Stimulated activated CD8-positive, alpha-beta memory T cell treated with anti-CD3 and anti-CD28 coated beads, Interleukin-4, amount 100 ng/mL, for 24 hours (primary cell): ENCODE measurements around the gene TNIP1.

Experiments
- DNase-seq: peaks from one replicate; pipeline ENCODE4 v3.0.0-alpha.2; 2020; ENCODE audit warnings: low read depth

Gene TNIP1, protein sequence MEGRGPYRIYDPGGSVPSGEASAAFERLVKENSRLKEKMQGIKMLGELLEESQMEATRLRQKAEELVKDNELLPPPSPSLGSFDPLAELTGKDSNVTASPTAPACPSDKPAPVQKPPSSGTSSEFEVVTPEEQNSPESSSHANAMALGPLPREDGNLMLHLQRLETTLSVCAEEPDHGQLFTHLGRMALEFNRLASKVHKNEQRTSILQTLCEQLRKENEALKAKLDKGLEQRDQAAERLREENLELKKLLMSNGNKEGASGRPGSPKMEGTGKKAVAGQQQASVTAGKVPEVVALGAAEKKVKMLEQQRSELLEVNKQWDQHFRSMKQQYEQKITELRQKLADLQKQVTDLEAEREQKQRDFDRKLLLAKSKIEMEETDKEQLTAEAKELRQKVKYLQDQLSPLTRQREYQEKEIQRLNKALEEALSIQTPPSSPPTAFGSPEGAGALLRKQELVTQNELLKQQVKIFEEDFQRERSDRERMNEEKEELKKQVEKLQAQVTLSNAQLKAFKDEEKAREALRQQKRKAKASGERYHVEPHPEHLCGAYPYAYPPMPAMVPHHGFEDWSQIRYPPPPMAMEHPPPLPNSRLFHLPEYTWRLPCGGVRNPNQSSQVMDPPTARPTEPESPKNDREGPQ

DNA sequence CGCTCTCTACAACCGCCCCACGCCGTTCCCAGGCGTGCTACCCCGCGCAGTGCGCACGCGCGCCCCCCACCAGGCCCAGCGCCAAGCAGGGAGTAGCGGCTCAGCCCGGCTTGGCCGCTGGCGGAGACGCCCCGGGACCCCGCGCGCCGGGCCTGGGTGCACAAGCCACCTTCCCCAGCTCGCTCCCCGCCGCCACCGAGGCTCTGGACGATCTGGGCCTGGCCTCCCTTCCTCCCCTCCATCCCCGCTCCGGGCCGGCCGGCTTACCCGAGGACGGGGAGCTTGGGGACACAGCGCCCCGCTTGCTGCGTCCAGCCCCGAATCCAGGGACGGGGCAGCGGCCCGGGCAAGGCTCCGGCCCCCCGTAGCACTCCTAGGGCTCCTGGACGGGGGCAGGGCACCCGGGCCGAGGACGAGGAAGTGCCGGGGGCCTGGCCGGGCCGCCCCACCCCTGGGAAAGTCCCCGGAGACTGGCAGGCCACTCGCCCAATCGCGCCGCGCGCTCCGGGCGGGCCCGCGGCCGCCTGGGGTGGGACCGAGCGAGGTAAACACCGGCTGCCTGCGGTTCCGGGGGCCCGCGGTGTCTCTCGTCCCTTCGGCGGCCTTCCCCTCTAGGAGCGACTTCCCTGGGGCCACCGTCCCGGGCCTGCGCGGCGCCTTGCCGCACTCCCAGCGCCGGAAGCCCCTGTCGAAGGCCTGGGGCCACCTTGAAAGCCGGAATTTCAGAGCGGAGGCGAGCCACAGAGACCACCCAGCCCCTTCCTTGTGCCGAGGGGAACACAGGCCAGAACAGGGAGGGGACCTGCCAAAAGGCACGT is at the start of gene TNIP1:
Gene TNIP1, minus strand, starts transcription at position 422 of the 818 bp plus-strand sequence. CDS start 15,939 bp downstream, outside the sequence.
- DNase-seq, result peak; percentile 94

DNA sequence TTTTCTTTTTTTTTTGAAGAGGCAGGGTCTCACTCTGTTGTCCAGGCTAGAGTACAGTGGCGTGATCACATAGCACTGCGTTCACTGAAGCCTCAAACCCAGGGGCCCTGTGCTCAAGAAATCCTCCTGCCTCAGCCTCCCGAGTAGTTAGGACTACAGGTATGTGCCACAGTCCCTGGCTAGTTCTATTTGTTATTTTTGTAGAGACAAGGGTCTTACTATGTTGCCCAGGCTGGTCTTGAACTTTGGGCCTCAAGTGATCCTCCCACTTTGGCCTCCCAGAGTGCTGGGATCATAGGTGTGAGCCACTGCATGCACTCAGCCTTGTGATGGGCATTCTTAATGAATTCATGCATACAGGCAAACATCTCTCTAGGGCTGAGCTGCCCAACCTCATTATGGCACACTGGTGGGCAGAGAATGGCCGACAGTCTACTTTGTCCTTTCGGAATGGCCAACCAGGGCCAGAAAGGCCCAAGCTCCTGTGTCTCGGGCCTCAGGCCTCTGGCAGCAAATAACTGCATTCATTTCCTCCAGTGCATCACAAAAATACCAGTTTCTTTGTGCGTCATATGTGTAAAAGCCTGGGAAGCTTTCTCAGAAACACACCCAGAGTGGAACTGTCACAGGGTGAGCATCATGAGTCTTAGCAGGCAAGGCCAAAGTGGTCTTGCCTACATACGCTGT is 49.5 kb upstream of the TNIP1 start:
- no peak for DNase-seq

DNA sequence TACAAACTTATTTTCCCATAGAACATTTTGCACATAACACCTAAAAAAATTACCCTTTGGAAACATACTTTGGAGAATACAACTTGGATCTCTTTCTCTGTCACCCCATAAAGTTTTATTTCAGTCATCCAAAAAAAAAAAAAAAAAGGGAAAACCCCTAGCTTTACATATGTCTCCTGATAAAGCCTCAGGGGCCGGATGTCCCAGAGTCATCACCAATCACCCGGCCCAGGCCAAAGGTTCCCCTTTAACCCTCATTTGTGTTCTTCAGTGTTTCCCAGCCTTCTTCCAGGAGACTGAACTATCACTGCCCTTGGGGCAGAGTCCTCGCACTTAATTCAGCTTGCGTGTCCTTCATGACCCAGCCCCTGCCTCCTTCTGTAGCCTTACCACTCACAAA is 48.0 kb upstream of the TNIP1 start:
- DNase-seq, result no peak

DNA sequence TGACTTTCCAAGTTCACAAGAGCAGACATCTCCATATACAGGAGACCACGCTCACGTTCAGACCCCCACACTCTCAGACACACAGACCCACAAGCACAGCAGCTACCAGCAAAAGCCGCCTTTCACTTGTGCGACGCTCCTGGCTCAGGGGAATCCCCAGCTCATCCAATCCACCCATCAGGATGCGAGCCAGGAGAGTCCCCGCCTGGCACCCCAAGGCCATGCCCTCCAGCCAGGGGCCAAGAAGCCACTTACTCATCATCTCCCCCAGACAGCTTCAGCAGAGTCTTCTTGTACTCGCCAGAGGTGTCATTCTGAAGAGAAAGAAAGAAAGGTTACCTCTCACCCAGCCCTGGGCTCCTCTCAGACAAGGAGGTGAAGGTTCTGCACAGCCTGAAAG is 47.1 kb upstream of the TNIP1 start:
- DNase-seq, result no peak

DNA sequence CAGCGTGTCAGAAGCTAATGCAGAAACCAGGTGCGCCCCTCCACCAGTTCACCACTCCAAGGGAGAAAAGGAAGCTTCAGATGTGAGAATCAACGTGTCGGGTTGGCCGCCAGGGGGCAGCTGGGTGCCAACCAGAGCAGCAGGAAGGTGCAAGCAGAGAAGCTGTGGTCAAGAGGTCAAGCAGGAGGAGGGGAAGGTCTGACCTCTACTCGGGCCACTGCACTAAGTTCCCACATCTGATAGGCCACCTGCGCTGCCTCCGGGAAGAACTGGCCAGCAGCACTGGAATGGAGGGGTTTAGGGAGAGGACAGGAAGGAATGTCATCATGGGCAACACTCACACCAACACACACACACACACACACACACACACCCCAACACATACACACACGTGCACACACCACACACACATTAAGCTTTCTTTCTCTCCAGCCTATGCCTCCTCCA is 45.4 kb upstream of the TNIP1 start:
- DNase-seq, result peak; percentile 59

DNA sequence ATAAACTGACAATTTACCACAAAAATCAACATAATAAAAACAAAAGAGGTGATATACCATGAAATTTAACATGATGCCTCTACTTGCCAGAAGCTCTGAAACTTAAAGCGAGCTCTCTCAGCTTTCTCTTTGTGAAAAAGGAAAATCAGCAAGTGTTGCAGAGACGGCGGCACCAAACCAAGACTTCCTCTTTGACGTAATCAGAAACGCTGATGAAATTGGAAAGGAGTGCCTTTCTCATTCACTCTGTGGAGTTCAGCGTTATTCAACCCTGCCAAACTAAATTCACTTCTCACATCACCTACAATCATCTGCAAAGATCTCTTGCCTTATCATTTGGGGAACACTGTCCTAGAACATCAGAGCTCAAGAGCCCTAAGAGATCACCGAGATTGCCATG is 44.6 kb upstream of the TNIP1 start:
- DNase-seq, result no peak

DNA sequence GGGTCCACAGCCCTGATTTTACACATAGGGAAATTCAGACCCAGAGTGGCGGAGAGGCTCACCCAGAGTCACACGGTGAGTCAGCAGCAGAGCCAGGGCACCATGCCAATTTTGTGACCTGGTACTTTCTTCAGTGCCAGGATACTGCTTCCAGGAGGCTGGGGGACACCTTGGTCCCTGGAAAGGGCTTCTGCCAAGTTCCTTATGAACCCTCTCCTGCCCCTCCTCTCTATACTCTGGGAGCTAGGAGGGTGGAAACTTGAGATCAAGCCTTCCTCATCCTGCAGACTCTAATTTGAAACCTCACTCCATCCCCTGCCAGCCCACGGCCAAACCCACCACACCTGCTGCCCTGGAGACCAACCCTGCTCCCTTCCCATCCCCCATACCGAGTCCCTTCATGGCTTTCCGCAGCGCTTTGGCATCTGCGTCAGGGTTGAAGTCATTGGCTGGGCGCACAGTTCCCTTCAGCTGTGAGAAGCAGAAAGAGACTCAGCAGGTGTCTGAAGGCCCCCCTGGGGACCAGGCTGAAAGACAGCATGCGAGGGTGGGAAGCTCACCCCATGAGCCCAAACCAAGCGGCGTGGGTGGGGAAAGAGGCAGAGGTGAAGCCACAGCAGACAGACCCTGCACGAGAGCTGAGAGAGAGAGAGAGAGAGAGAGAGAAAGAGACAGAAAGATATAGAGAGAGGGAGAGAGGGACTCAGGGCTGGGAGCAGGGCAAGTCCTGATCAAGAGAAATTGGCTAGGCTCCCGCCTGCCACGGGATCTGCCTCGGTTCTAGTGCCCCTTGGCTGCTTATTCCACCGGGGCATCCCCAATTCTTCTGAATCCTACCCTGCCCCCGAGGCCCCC is 43.3 kb upstream of the TNIP1 start:
- DNase-seq, result peak; percentile 67

DNA sequence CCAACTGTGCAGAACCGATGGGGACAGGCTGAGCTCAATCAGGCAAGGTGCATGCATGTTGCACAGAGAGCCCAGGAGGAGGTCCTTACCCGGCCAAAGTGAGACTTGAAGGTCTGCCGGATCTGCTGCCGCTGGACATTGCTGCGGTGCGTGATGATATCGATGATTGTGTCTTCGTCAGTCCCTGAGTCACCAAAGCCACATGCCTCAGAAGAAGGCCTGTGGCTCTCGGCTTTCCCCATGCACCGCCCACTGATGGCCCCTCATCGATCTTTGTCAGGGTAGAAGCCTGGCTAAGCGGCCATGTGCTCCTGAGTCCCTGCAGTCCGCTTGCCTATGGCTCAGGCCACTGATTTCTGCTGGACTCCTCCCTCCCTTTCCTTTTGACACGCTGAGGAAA is 42.0 kb upstream of the TNIP1 start:
- no peak for DNase-seq

DNA sequence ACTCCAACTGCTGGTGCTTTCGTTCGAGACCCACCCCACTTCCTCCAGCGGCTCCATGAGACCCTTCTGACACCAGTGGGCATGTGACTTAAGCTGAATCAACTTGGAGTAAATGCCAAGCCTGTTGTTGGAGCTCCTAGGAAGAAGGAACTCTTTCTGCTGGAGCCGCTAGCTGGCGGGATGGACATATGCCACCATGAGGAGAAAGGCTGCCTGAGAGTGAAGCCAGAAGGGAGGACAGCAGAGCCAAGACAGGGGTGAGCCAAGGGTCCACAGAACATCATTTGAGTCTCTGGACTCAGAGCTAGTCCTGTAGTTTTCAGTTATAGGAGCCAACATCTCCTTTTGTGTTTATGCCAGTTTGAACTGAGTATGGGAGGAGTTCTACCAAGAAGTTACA is 40.8 kb upstream of the TNIP1 start:
- no peak for DNase-seq

DNA sequence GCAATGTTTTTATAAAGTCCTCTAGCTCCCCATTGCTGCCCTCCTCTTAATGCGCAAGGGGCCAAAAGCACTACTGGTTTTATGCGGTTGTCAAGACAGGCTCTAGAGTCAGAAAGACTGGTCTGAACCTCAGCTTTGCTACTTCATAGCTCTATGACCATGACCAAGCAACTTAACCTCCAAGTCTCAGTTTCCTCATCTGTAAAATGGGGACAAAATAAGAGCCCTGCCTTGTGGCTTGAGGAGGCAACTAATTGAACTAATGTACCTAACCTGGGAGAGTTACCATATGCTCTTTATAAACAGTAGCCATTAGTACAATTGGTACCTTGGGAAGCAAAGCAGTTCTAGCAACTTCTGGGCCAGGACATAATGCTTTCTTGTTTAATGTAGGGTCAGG is 40.3 kb upstream of the TNIP1 start:
- no peak for DNase-seq

DNA sequence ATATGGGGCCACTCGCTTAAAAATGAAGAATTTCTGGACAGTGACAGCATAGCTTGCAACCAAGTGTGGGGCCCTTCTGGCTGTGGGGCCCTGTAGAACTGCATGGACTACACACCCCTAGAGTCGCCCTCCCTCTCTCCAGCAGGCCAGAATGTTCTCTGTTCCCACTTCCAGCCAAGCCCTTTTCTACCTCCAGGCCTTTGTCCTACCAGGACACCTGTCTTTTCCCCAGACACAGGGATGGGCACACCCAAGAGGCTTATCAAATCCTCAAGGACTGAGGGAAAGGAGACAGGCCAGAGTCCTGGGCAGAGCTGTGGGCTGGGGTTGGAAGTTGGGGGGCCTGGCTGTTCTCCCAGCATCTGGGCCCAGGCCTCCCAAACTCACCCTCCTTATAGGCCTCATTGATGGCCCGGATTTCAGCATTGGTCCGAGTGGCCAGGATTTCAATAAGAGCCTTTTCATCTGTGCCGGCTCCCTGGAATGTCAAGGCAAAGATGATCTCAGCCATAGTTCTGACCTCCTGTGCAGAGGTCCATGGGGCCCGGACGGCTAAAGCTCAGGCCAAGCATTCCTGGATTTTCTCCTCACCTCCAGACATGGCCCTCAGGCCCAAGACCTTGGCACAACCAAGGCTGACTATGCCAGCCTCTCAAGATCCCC is 38.2 kb upstream of the TNIP1 start:
- DNase-seq, result no peak

DNA sequence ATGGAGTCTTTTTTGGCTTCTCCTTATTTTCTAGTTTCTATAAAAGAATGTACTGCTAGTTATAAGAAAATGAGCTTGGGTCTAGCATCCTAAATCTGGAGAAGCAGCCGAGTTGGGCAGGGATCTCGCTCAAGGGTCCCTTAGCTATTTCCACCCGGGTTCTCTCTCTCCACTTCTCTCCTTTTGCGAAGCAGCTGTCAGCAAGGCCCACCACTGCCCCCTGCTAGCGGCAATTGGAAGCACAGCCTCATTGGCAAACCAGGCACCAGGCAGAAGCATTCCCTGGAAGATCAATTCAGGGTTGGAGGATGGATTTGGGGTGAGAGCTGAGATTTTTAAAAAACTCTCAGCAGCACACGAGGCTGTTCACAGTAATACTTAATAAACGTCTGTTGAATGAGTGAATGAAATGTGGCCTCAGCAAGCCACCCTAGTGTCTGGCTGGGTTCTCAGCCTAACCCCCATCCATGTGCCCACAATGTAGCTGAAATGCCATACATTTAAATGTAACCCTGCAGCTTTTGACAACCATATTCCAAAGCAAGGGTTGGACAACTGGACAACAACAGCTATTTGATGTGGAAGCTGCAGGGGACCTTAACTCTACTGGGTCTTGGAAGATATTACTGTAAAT is 34.6 kb upstream of the TNIP1 start:
- DNase-seq, result peak; percentile 65

DNA sequence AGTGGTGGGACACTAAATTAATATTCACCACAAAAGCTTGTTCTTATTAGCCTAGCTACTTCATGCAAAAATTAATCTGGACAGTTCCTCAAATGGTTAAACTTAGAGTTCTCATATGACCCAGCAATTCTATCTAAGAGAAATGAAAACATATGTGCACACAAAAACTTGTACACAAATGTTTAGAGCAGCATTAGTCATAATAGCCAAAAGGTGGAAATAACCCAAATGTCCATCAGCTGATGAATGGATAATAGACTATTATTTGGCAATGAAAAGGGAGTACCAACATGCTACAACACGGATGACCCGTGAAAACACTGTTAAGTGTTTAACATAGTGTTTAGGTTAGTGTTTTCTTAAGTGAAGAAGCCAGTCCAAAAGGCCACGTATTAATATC is 32.8 kb upstream of the TNIP1 start:
- no peak for DNase-seq

DNA sequence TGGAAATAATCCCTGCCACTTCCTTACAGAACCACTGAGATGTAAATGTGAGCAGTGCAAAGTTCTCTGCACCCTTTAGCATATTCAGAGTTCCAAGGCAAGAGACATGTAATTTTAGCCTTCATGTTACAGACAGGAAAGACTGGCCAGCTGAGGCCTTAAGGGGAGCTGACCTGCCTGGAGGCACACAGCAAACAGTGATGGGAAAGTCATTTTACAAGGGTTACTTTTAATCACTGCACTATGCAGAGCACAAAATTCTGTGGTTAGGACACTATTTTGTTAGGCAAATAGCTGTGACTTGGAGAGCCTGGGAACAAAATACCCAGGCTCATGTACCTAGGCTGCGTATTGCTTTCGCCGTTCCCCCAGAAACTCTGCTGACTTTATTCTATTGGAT is 30.2 kb upstream of the TNIP1 start:
- DNase-seq, result no peak

DNA sequence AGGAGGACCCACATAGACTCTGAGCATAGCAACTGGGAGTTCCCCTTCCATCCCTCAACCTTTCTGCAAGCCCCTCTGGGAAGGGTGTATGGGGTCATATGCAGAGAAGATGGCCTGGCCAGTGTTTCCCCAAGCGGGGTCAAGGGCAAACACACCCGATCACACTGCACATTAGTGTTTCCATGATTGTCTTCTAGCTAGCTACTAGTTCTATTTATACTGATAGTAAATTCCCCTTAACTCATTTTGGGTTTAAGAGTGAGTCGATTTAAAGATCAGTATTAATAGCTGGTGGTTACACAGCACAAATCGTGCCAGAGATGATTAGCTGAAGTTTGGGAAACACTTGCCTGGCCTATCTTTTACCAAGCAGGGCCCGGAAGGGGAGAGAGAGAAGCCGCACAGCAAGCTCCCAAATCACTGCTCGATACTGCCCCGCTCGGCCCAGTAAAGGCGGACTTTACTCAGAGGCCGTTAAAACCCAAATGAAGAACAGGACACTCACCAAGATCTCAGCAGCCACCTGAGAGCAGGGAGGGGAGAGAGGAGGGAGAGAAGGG is 29.4 kb upstream of the TNIP1 start:
- no peak for DNase-seq

DNA sequence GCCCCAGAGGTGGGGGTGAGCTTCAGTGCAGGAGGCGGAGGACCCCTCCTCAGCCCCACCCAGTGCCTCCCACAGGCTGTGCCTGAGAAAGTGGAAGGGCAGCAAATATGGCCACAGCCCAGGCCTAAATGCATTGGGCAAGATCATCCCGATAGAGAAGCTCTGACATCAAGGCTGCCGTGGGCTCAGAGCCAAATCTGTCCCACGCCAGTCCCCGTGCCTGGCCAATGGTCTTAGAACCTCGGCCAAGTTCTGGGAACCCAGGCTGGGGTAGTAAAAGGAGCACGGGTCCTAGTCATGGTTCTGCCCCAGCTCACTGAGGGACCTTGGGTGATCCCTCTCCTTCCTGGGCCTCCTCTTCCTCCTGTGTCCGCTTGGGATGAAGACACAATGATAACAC is 27.7 kb upstream of the TNIP1 start:
- no peak for DNase-seq

DNA sequence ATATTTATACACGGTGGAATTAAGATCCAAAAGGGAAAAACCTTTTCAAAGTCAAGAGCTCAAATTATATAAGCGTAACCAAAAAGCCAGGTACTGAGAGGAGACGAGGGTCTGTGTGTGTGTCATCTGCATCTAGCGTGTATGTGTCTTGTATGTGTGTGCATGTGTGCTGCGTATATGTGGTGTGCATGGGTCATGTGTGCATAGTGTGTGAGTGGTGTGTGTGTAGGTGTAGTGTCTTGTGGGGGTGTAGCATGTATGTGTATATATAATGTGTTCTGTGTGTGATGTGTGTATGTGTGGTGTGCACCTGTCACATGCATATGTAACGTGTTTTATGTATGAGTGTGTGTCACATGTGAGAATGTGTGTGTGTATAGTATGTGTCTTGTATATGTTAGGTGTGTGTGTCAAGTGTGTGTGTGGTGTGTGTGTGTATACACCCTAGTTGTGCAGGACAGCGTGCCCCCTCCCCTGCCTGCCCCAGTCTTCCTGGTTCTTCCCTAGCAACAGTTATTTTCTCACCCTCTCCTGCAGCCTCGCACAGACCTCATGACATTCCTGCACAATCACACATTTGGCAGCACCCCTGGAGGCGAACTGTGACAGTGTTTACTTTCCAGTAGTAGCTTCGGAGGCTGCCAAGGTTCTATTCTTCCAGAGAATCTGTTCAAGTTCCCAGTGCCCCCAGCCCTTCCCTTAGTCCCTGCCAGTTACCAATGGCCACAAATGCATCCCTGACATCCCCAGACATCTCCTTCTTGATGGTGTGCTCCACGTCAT is 27.1 kb upstream of the TNIP1 start:
- no peak for DNase-seq

DNA sequence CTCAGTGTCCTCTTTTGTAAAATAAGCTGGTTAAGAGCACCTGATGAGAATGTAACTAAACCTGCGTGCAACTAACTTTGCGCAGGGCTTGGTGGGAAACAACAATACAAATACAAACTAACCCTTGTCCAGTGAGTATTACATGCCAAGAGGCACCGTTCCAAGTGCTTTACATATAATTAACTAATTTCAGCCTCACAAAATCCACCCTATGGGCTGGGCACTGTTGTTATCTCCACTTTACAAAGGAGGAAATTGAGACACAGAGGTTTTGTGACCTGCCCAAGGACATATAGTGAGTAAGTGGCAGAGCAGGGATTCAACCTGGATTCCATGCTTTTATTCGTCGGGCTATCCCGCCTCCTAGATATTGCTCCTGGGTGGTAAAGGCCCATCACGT is 26.2 kb upstream of the TNIP1 start:
- DNase-seq, result no peak

DNA sequence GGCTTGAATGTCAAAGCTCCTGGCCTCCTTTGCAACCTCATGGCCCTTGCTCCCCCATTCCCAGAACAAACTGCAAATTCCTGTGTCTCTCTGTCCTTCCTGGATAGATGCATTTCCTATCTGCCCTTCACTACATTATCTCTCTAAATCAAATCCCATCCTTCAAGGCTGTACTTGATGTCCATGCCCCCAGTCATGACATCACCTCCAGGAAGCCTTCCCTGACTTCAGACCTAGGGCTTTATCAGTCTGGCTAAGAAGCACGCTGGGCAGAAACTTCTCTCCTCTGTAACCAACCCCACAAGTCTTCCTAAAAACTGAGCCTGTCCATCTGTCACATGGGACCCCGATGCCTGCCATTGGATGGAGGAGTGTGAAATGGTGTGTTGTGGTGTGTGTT is 25.7 kb upstream of the TNIP1 start:
- DNase-seq, result no peak
